C4-2B (cell line): Measurements from ENCODE around the gene HTR7.

ENCODE experiments used
- H3K27ac ChIP-seq: fragments of 450-650 bp; 2 replicates; pipeline ENCODE4 v1.5.1; 2017
- CTCF ChIP-seq: fragments of 450-650 bp; conservative IDR thresholded peaks from 2 replicates; pipeline ENCODE4 v1.5.1; 2017; ENCODE audit warnings: mild to moderate bottlenecking
- ZFX ChIP-seq: fragments of 450-650 bp; IDR thresholded peaks from 2 replicates; pipeline ENCODE4 v1.6.1; 2017

The HTR7 gene

GRCh38 chr10:90856964-90857634, 740 bp downstream of the HTR7 start:
- no peak overlapping the region for H3K27ac ChIP-seq
- TF ChIP-seq ZFX: no peak
- no peak for TF ChIP-seq CTCF

- TF ChIP-seq ZFX (no peak), CTCF (no peak)
- H3K27ac ChIP-seq: no peak overlapping the region
These were observed 1.6 kb downstream of the HTR7 start for GRCh38 chr10:90856261-90856660.

- no peak overlapping the region for H3K27ac ChIP-seq
- TF ChIP-seq ZFX (no peak), CTCF (no peak)
These were observed 2.7 kb downstream of the HTR7 start for GRCh38 chr10:90855126-90855525.

- TF ChIP-seq CTCF: no peak
- TF ChIP-seq ZFX: no peak
- no peak overlapping the region for H3K27ac ChIP-seq
These were observed 7.7 kb downstream of the HTR7 start for GRCh38 chr10:90849956-90850749.

- TF ChIP-seq CTCF: no peak
- no peak for TF ChIP-seq ZFX
- no peak overlapping the region for H3K27ac ChIP-seq
These were observed 10.4 kb downstream of the HTR7 start for GRCh38 chr10:90847436-90847835.

- no peak overlapping the region for H3K27ac ChIP-seq
- TF ChIP-seq ZFX (no peak), CTCF (no peak)
These were observed 11.1 kb downstream of the HTR7 start for GRCh38 chr10:90846746-90847145.

DNA sequence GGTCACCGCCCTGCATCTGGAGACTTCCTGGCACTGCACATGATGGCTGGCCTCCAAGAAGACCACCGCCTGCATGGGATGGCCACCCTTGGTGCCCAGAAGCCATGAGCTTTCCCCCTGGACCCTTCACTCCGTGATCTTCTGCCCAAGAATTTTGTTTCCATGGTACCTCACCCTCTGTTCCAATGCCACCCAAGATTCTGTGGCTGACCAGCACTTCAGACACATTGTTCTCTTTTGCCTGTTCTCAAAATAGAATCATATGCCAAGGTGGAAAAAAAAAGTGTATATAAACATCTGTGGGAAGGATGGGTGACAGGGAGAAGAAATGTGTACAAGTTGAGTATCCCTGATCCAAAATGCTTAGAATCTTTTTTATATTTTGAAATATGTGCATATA, 12.1 kb downstream of the HTR7 start:
- H3K27ac ChIP-seq: no peak overlapping the region
- TF ChIP-seq ZFX (no peak), CTCF (no peak)
